ENCODE results near the gene CLTC.

CLTC gene

GRCh38 chr17:59727817-59728533 lies 108.3 kb downstream of the CLTC start:
- no peak for DNase-seq (ENCODE audit: low spot score)

- no peak for DNase-seq (ENCODE audit: low spot score)
Observed at GRCh38 chr17:59730268-59730834, 110.7 kb downstream of the CLTC start.

- DNase-seq (ENCODE audit: low spot score) = no peak
Observed at GRCh38 chr17:59733697-59734096, 114.0 kb downstream of the CLTC start.

GRCh38 chr17:59734226-59734625 lies 114.5 kb downstream of the CLTC start:
- no peak for DNase-seq (ENCODE audit: low spot score)

GRCh38 chr17:59737324-59737723 lies 117.6 kb downstream of the CLTC start:
- no peak for DNase-seq (ENCODE audit: low spot score)

GRCh38 chr17:59743842-59744241 lies 124.1 kb downstream of the CLTC start:
- no peak for DNase-seq (ENCODE audit: low spot score)

GRCh38 chr17:59745040-59745439 lies 125.3 kb downstream of the CLTC start:
- no peak for DNase-seq (ENCODE audit: low spot score)
